RPMI7951 (cell line): ENCODE results near the gene ZNF536. TPM values are rescaled to one million over a fixed set of nuclear protein-coding genes. Genes with fewer than 3 reads are reported as not detected.
"Not testable (repeated sequence)": the region's sequence is repeated elsewhere in the genome, so short reads cannot be mapped to it uniquely, and the experiment has no call there.

ENCODE experiments used
- DNase-seq: peaks from one replicate; pipeline ENCODE4 v3.0.0-alpha.2; 2012; ENCODE audit warnings: low read depth
- total RNA-seq: library from RNA; depleted of rRNA; stranded (reverse); fragments of >200 nt; shearing (Covaris generic); gene quantifications from 2 replicates; pipeline ENCODE4 v1.2.3, GENCODE V29; 2014

Gene ZNF536
- total RNA-seq, 1 experiment from 2014 or later: 0.12 TPM

- no peak for DNase-seq
Measured at GRCh38 chr19:30481823-30482222, 109.6 kb downstream of the ZNF536 start.

DNA sequence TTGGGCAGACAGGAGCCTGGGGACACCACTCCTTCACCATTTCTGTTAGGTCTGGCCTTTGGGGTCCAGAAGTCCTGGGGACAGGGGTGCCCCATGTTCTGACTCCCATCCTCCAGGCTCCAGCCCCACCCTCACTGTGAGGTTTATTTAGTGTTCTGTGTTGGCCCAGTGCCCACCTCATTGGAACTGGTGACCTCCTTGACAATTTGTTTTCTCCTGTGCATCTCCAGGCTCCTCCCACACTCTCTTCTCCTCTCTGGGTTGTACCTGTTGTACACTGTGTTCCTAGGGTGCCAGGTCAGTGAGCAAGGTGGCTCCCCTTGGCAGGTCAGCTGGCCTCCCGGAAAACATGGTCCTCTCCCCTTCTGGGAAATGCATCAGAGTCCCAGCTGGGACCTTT is 110.8 kb downstream of the ZNF536 start:
- DNase-seq: no peak

GRCh38 chr19:30486250-30486649 is 114.1 kb downstream of the ZNF536 start:
- DNase-seq: not testable (repeated sequence)

DNA sequence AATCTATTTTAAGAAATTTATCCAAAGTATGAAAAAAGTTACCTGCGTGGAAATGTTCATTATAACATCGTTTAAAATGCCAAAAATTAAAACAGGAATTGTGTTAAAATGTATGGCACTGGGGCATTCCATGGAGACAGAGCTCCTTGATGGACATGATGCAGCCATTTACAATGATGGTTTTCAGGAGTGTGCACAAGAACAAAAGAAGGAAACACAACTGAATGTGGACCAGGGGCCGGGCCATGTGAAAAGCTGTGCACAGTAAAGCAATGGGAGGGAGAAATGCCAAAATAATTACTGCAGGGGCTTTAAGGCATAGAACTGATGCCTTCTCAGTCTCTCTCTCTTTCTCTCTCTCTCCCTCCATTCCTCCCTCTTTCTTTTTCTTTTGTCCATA is 115.0 kb downstream of the ZNF536 start:
- no peak for DNase-seq

DNA sequence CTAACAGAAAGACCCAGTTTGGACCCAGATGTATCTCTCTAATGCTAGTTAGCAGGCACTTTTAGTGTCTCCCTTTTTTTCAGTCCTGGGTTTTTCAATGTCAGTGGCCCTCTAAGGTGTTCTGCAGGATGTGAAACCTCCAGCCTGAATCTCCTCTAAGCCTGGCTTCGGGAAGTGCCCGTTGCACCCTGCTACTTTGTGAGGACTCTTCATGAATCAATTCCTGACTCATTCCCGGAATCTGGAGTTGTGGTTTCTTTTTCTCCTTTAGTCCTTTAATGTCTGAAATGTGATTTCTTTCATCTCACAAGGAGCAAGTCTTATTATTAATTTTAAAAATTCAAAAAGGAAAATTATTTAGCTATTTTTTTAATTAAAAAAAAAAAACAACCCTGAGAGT is 116.0 kb downstream of the ZNF536 start:
- peak; percentile 32 for DNase-seq

GRCh38 chr19:30490760-30491159 is 118.6 kb downstream of the ZNF536 start:
- no peak for DNase-seq

DNA sequence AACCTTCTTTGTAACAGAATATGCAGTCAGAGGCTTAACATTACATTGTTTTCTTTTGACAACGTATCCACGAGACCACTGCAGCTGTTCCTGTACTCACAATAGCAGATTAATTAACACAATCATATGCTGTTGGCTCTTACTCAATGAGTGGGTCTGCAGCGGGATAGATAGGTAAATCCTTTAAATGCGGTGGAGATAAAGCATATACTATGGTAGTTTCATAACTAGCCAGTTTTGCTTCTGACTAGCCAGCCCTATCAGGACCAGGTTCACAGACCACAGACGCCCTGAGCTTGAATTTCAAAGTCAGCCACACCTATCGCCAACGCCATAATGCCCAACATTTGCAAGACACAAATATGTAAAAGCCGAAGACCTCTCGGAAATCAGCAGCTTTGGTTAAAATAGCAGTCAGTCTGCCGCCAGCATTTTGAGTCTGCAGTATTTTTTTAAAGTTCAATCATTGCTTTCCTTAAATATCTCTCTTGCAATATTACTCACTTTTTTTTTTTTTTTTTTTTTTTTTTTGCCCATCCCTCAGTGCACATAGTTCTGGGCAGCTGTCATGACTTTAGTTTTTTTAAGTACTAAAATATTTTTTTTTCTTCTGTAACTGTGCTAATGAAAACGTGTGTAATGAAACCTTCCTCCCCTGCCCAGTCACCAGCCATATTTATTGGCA is 120.5 kb downstream of the ZNF536 start:
- DNase-seq: no peak

DNA sequence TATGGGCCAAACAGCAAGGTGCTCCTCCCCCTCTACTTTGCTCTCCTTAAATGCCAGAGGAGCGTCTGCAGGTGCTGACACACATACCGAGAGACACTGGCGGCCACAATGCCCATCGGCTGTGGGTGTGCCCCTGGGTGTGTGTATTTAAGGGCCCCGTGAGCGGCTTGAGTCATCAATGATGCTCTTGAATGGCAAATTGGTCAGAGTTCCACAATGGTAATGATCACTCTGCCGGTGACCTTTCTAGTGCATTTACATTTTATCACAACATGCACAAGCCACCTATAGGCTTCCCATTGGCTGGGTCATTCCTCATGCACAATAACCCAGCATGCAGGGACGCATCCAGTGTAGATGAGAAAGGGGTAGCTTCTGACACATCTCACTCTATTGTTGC is 124.8 kb downstream of the ZNF536 start:
- no peak for DNase-seq

DNA sequence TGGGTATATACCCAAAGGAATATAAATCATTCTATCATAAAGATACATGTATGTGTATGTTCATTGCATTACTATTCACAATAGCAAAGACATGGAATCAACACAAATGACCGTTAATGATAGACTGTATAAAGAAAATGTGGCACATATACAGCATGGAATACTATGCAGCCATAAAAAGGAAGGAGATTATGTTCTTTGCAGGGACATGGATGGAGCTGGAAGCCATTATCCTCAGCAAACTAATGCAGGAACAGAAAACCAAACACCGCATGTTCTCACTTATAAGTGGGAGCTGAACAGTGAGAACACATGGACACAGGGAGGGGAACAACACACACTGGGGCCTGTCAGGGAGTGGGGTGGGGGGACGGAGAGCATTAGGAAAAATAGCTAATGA is 125.9 kb downstream of the ZNF536 start:
- DNase-seq: not testable (repeated sequence)

DNA sequence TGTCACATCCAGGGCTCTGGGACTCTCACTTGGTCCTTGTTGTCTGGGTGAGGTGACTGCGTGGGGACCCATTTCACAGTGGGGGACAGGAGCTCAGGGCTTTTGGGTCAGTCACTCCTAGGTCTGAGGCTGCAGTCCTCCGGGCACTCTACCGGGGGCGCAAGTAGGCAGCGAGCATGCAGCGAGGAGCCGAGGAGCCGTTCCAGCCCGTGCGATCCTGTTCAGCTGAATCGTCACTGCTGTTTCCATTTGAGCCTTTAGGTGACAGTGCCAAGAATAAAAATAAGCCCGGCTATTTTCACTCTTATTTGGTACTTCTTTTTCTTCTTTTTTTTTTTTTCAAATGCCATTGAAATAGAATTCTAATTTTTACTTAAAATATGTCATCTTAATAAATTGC is 126.5 kb downstream of the ZNF536 start:
- DNase-seq: no peak

DNA sequence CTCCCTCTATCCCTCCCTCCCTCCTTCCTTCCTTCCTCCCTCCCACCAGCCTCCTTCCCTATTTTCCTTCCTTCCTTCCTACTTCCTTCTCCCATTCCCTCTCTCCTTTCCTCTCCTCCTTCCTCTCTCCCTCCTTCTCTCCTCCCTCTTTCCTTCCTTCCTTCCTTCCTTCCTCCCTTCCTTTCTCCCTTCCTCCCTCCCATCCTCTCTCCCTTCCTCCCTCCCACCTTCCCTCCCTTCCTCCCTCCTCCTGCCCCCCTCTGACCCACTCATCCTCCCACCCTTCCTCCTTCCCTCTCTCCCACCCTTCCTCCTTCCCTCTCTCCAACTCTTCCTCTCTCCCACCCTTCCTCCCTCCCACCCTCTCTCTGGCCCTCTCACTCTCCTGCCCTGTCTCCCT is 132.1 kb downstream of the ZNF536 start:
- DNase-seq: no peak

GRCh38 chr19:30512176-30513081 is 140.2 kb downstream of the ZNF536 start:
- DNase-seq: no peak

GRCh38 chr19:30513082-30513411 is 140.9 kb downstream of the ZNF536 start:
- DNase-seq: no peak

DNA sequence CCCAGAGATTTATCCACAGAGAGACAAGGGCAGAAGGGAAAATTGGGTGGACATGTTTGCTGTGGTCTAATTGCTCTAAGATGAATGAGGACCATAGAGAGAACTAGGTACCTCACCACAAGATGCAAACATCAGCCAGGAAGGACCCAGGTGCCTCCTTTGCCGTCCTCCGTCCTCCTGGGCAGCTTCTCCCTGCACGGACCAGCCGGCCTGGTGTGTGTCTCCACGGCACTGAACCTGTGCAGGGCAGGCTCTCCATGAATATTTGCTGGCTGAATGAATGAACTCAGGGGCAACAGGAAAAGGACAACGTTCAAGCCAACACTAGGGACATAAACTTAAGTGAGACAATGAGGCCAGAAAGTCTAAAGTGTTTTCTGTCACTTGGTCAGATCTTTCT is 143.9 kb downstream of the ZNF536 start:
- DNase-seq: no peak

GRCh38 chr19:30516531-30516930 is 144.3 kb downstream of the ZNF536 start:
- DNase-seq: no peak

GRCh38 chr19:30518965-30519606 is 146.9 kb downstream of the ZNF536 start:
- no peak for DNase-seq

DNA sequence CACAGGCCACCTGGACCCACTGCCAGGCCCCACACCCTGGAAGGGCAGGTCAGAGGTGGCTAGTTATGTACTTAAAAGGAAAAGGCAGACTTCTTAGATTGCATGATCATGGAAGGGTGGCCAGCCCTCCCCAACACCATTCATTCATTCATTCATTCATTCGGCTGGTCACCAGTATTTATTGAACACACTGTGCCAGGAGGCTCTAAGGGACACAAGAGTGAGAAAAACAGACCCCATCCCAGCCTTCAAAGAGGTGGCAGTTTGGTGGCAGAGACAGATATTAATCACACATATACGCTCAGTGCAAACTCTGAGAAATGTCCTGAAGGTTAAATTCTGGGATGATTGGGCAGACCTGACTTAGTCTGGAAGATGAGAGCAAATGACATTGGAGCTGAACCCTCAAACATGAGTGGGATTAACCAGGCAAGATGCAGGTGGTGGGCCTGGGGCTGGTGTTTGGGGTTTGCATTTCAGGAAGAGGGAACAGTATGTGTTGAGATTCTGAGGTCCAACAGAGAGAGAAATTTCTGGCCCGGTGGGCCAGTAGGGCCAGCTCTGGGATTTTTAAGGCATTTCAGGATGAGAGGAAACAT is 147.5 kb downstream of the ZNF536 start:
- DNase-seq: no peak

- no peak for DNase-seq
Measured at GRCh38 chr19:30520735-30521479, 148.7 kb downstream of the ZNF536 start.

DNA sequence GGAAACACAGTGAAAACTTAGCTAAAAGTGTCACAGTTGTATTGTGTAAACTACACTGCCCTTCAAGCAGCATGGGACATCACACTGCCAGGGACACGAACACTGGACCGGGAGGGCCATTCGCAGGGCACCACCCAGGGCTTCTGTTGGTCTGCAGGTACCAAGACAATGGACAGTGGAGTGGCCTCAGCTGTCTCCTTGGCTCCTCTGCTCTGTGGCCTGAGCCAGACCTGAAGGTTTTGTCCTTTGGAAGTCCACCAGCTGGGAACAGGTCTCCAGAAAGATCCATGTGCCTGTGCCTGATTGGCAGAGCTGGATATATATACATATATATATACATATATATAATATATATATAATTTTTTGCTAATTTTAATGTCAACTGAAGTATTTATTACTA is 149.8 kb downstream of the ZNF536 start:
- no peak for DNase-seq

GRCh38 chr19:30522341-30522740 is 150.2 kb downstream of the ZNF536 start:
- no peak for DNase-seq

DNA sequence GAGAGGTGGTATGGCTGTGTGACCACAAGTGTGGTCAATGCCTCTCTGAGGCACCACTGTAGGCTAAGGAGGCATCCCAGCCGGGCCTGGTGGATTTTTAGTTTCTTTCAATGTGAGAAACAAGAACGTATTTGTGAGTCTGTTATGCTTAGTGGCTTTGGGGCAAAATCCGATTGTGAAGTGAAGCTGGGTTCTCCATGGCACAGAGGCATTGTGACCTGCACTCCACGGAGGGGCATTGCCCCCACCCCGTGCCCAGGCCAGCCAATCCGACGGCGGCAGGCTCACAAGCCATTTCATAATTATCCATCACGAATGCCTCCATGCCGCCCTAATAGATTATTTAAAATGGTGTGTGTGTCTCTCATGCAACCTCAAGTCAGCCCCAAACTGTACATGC is 151.6 kb downstream of the ZNF536 start:
- DNase-seq: no peak

DNA sequence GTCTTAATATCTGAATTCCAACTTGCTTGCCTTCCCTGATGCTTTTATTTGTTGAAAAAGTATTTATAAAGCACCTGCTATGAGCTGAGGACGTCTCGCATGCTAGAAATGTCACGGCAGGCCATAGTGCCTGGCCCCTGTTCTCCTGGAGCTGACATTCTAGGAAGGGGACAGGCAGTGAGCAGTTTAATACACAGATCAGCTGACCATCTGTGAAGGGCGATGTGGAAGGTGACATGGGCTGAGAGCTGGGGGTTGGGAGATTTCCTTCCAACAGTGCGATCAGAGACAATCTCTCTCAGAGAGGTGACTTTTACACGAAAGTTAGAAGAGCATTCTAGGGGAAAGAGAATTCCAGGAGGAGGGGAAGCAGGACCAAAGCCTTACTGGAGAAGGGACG is 153.2 kb downstream of the ZNF536 start:
- DNase-seq: no peak
